GM12878 (cell line): ENCODE data around the gene CACNA1A. TPM values are rescaled to one million over a fixed set of nuclear protein-coding genes. Genes with fewer than 3 reads are reported as not detected.

Source experiments
- ATAC-seq: fragments of 200-7000 bp; cut with Tn5 transposase; 3 replicates; pipeline ENCODE4 v1.9.1; 2020; ENCODE audit warnings: mild to moderate bottlenecking, moderate library complexity
- BruUV-seq: library from RNA; stranded (reverse); fragments of 400-500 nt; replicated peaks from 2 replicates; lab custom pipeline; 2021; lab: Mats Ljungman, UMichigan
- CTCF ChIA-PET: fragments of 300-600 bp; sonication (Branson Sonifier 250); formaldehyde crosslinking; extraction: SDS; loops from one replicate; lab custom pipeline; 2021; ENCODE audit warnings: inconsistent platforms; lab: Yijun Ruan, JAX
- POLR2A ChIA-PET: fragments of 350-600 bp; formaldehyde crosslinking; extraction: SDS; loops from one replicate; lab custom pipeline; 2021; ENCODE audit warnings: inconsistent platforms; lab: Charles Lee
- RAD21 ChIA-PET: fragments of 300-600 bp; sonication (Branson Sonifier 250); formaldehyde crosslinking; loops from one replicate; lab custom pipeline; 2023; ENCODE audit warnings: antibody characterized with exemption; ENCODE audit not compliant: unreplicated experiment; lab: Charles Lee
- SMC1A ChIA-PET: fragments of 300-600 bp; sonication (Branson Sonifier 250); formaldehyde crosslinking; loops from one replicate; lab custom pipeline; 2023; ENCODE audit not compliant: unreplicated experiment, uncharacterized antibody; lab: Charles Lee
- DNase-seq: peaks from one replicate; pipeline ENCODE4 v3.0.0-alpha.2; 2011; ENCODE audit warnings: low read depth, low spot score
- FAIRE-seq: peaks from 3 replicates; lab custom pipeline; 2011; peaks lifted over from hg19 to GRCh38; lab: Jason Lieb, UNC
- H2AFZ ChIP-seq: 2 replicates; pipeline ENCODE4 v1.6.0; 2011; ENCODE audit warnings: low read depth, low read length, control low read depth; ENCODE audit not compliant: control insufficient read depth
- H3K27ac ChIP-seq: 2 replicates; pipeline ENCODE4 v1.5.1; 2011; ENCODE audit warnings: control low read depth; ENCODE audit not compliant: control insufficient read depth, insufficient read depth
- H3K27me3 ChIP-seq, 2 experiments: replicated peaks in 1 of 2; 2 replicates each; pipeline versions ENCODE4 v1.6.0 to v1.6.1; 2011; ENCODE audit warnings: low read length in 1 of 2; ENCODE audit not compliant: control insufficient read depth in 2 of 2, insufficient read depth in 2 of 2
- H3K36me3 ChIP-seq, 2 experiments: 2 replicates each; pipeline ENCODE4 v1.5.1; 2011; ENCODE audit warnings: low read length in 1 of 2; ENCODE audit not compliant: control insufficient read depth in 2 of 2, insufficient read depth in 2 of 2
- H3K4me1 ChIP-seq: 2 replicates; pipeline ENCODE4 v1.6.1; 2011; ENCODE audit warnings: mild to moderate bottlenecking, low read length, moderate library complexity, mixed read lengths; ENCODE audit not compliant: control insufficient read depth, insufficient read depth
- H3K4me2 ChIP-seq: 2 replicates; pipeline ENCODE4 v1.6.0; 2011; ENCODE audit warnings: control low read depth; ENCODE audit not compliant: control insufficient read depth, insufficient read depth
- H3K4me3 ChIP-seq: fragments of 200-600 bp; sonication (generic); 2 replicates; pipeline ENCODE4 v1.5.1; 2016
- H3K79me2 ChIP-seq: 2 replicates; pipeline ENCODE4 v1.6.0; 2011; ENCODE audit warnings: low read length; ENCODE audit not compliant: control insufficient read depth, insufficient read depth
- H3K9ac ChIP-seq: 2 replicates; pipeline ENCODE4 v1.8.0; 2011; ENCODE audit warnings: low read length, control low read depth, mixed read lengths; ENCODE audit not compliant: control insufficient read depth, insufficient read depth
- H3K9me3 ChIP-seq: replicated peaks from 3 replicates; pipeline ENCODE4 v1.5.1; 2011; ENCODE audit warnings: mild to moderate bottlenecking, low read length; ENCODE audit not compliant: control insufficient read depth, insufficient read depth
- H4K20me1 ChIP-seq: 2 replicates; pipeline ENCODE4 v1.6.0; 2011; ENCODE audit not compliant: control insufficient read depth, insufficient read depth
- BRCA1 ChIP-seq: IDR thresholded peaks from 2 replicates; pipeline ENCODE4 v1.6.1; 2011; ENCODE audit warnings: low read depth, low read length, improper control_type of control experiment
- EED ChIP-seq: sonication (generic); IDR thresholded peaks from 2 replicates; pipeline ENCODE4 v1.6.1; 2016; ENCODE audit warnings: antibody characterized with exemption, low read depth
- IRF4 ChIP-seq: IDR thresholded peaks from 2 replicates; pipeline ENCODE4 v1.6.1; 2011; ENCODE audit warnings: low read depth, low read length
- WGBS: methylation state at CpG from one replicate; pipeline ENCODE4 v1.1.6; 2016; ENCODE audit warnings: low lambda C conversion rate; ENCODE audit not compliant: insufficient replicate concordance, insufficient coverage; ENCODE audit errors: missing lambda C conversion rate; 5-methylcytosine and 5-hydroxymethylcytosine counted together
- in situ Hi-C: fragments of 300-500 bp; cut with MboI; formaldehyde crosslinking; loops from 9 replicates; pipeline ENCODE4 v1.14.3; 2018; ENCODE audit warnings: mixed read lengths
- intact Hi-C: fragments of 100-400 bp; cut with micrococcal nuclease; formaldehyde crosslinking; loops from one replicate; pipeline ENCODE4 v1.14.2; 2022; ENCODE audit not compliant: unreplicated experiment
- polyA plus RNA-seq, 11 experiments: library from polyadenylated mRNA; depleted of rRNA in 4 of 11; unstranded in 6 of 11; stranded (reverse) in 5 of 11; fragments of >200 nt; fragmentation: Nextera tagmentation in 4 of 11; fragmentation: Illumina TruSeq in 1 of 11; extraction: Ambion mirVana in 4 of 11; extraction: Trizol in 1 of 11; gene quantifications; 1 replicate in 1 of 11; 2 replicates in 10 of 11; pipeline versions ENCODE4 v1.2.1 to v1.2.3, GENCODE V29; 2011 to 2016; ENCODE audit warnings: inconsistent platforms in 2 of 11, missing spikeins in 2 of 11, low read depth in 1 of 11
- total RNA-seq, 4 experiments: library from RNA; depleted of rRNA in 3 of 4; stranded (reverse); fragments of >200 nt in 3 of 4; fragmentation: Illumina TruSeq in 1 of 4; extraction: Trizol in 1 of 4; gene quantifications; 2 replicates each; pipeline versions ENCODE4 v1.2.1 to v1.2.3, GENCODE V29; 2013 to 2021
- TF ChIP-seq, protein P1 (sequence below): IDR thresholded peaks from 2 replicates; pipeline ENCODE4 v1.6.1; 2011; ENCODE audit warnings: borderline replicate concordance, low read depth, mild to moderate bottlenecking, moderate library complexity, low read length; ENCODE audit not compliant: insufficient read depth, poor library complexity, severe bottlenecking
- TF ChIP-seq, protein P2 (sequence below): fragments of 450-650 bp; IDR thresholded peaks from 2 replicates; pipeline ENCODE4 v1.6.1; 2017; ENCODE audit warnings: mild to moderate bottlenecking, moderate library complexity

CACNA1A gene
- total and polyA plus RNA-seq, 10 of the 15 experiments (the other 5 are each of a cell fraction or from before 2014, with no cell fraction given) = 1.1 to 4.4 (median 2.5) TPM

DNA sequence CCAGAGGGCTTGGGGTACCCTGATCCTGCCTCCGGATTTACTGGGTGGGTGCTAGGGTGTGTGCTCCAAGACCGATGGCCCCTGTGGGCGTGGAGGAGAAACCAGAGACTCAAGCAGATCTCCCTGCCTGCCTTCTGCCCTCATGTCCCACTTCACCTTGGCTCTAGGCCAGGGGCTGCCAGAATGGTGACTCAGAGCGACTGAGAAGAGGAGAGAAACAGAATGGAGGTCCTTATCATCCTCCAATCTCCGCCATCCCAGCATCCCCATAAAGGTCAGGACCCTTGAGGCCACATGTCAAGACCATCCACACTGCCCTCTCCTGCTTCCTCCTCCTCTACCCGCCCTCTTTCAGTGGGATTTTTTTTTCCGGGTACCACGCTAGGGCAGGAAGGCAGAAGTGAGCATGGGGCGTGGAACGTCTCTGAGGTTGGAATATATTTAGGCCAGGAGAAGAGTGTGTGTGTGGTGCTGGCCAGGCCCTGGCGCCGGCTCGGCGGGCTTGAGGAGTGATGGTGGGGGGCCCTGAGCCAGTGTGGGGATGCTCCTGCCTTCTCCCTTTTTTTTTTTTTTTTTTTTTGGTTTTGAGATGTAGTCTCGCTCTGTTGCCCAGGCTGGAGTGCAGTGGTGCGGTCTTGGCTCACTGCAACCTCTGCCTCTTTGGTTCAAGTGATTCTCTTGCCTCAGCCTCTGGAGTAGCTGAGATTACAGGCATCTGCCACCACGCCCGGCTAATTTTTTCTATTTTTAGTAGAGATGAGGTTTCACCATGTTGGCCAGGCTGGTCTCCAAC, 333.7 kb downstream of the CACNA1A start:
- Histone ChIP-seq H3K9me3 (no peaks in the 10 kb centered on the region), H3K4me2 (no peak overlapping the region; the same call in 1 of the 2 replicates), H3K4me3 (no peak overlapping the region), H3K36me3 (no peaks in the 10 kb centered on the region), H3K27me3 (no peaks in the 10 kb centered on the region), H2AFZ (no peak overlapping the region; the same call in 1 of the 2 replicates), H3K9ac (no peak overlapping the region), H3K27ac (no peak overlapping the region), H4K20me1 (no peaks in the 10 kb centered on the region), H3K79me2 (no peaks in the 10 kb centered on the region), H3K4me1 (peaks cover 24% of the 10 kb centered on the region)
- ChIA-PET SMC1A (no interaction called here), POLR2A (interaction anchor here (0.6 kb wide), 1 partner anchor 33 kb away, joined by 3 read pairs; no protein-coding TSS in a partner anchor), CTCF (no interaction called here), RAD21 (no interaction called here)
- in situ Hi-C loops = loop anchor here (25.0 kb wide), 1 partner anchor 1585 kb away; the partner anchor contains the start of genes ACP5 and ZNF627
- no TSS peak for BruUV-seq
- FAIRE-seq = no peak
- 22% methylated on average over 17 of the region's 18 CpGs for WGBS
- TF ChIP-seq EED = 0 out of 2 replicates have a peak, but pooled peaks have one; percentile 14
- TF ChIP-seq, protein P1, sequence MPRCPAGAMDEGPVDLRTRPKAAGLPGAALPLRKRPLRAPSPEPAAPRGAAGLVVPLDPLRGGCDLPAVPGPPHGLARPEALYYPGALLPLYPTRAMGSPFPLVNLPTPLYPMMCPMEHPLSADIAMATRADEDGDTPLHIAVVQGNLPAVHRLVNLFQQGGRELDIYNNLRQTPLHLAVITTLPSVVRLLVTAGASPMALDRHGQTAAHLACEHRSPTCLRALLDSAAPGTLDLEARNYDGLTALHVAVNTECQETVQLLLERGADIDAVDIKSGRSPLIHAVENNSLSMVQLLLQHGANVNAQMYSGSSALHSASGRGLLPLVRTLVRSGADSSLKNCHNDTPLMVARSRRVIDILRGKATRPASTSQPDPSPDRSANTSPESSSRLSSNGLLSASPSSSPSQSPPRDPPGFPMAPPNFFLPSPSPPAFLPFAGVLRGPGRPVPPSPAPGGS = no peak
- no peak for ATAC-seq
- intact Hi-C loops = no loop called here
- DNase-seq = no peak

DNA sequence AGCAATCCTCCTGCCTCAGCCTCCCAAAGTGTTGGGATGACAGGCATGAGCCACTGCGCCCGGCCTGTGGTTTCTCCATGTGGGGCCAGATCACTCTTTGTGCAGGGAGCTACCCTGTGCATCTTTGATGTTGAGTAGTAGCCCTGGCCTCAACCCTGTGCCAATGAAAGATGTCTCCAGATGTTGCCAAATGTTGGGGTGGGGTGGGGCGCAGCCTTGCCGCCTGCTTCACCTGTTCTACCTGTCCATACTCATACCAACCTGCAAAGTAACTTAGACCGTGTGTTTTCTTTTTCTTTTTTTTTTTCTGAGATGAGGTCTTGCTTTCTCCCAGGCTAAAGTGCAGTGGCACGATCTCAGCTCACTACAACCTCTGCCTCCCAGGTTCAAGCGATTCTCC, 335.1 kb downstream of the CACNA1A start:
- POLR2A ChIA-PET = interaction anchor here (1.0 to 5.2 kb wide), 3 partner anchors 8 to 23 kb away, joined by 6 to 34 read pairs (median 9); no protein-coding TSS in a partner anchor
- H3K79me2 ChIP-seq = no peaks in the 10 kb centered on the region
- no peak overlapping the region for H3K4me2 ChIP-seq
- intact Hi-C loops (no loop called here), in situ Hi-C loops (loop anchor here (25.0 kb wide), 1 partner anchor 1584 kb away; the partner anchor contains the start of genes ACP5 and ZNF627)
- H3K4me3 ChIP-seq = no peak overlapping the region
- no peak for DNase-seq
- SMC1A ChIA-PET = interaction anchor here (1.2 to 5.8 kb wide), 4 partner anchors 9 to 24 kb away, joined by 3 to 37 read pairs (median 9); no protein-coding TSS in a partner anchor
- BruUV-seq = no TSS peak
- H3K27ac ChIP-seq = no peak overlapping the region
- CTCF ChIA-PET = no interaction called here
- no peaks in the 10 kb centered on the region for H4K20me1 ChIP-seq
- FAIRE-seq = no peak
- H3K4me1 ChIP-seq = peaks cover 34% of the 10 kb centered on the region
- no peaks in the 10 kb centered on the region for H3K36me3 ChIP-seq
- no peak for ATAC-seq
- WGBS = 97% methylated on average over 7 of the region's 7 CpGs
- H3K27me3 ChIP-seq = no peaks in the 10 kb centered on the region
- no peaks in the 10 kb centered on the region for H3K9me3 ChIP-seq
- H3K9ac ChIP-seq = no peak overlapping the region
- H2AFZ ChIP-seq = no peak overlapping the region
- RAD21 ChIA-PET = interaction anchor here (1.1 to 1.2 kb wide), 2 partner anchors 10 to 16 kb away, joined by 3 read pairs; no protein-coding TSS in a partner anchor
- TF ChIP-seq IRF4 = no peak
- TF ChIP-seq, protein P2, sequence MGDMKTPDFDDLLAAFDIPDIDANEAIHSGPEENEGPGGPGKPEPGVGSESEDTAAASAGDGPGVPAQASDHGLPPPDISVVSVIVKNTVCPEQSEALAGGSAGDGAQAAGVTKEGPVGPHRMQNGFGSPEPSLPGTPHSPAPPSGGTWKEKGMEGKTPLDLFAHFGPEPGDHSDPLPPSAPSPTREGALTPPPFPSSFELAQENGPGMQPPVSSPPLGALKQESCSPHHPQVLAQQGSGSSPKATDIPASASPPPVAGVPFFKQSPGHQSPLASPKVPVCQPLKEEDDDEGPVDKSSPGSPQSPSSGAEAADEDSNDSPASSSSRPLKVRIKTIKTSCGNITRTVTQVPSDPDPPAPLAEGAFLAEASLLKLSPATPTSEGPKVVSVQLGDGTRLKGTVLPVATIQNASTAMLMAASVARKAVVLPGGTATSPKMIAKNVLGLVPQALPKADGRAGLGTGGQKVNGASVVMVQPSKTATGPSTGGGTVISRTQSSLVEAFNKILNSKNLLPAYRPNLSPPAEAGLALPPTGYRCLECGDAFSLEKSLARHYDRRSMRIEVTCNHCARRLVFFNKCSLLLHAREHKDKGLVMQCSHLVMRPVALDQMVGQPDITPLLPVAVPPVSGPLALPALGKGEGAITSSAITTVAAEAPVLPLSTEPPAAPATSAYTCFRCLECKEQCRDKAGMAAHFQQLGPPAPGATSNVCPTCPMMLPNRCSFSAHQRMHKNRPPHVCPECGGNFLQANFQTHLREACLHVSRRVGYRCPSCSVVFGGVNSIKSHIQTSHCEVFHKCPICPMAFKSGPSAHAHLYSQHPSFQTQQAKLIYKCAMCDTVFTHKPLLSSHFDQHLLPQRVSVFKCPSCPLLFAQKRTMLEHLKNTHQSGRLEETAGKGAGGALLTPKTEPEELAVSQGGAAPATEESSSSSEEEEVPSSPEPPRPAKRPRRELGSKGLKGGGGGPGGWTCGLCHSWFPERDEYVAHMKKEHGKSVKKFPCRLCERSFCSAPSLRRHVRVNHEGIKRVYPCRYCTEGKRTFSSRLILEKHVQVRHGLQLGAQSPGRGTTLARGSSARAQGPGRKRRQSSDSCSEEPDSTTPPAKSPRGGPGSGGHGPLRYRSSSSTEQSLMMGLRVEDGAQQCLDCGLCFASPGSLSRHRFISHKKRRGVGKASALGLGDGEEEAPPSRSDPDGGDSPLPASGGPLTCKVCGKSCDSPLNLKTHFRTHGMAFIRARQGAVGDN = no peak
- TF ChIP-seq BRCA1 = no peak
